ENCODE data around the gene HELZ2. TPM values are rescaled to one million over a fixed set of nuclear protein-coding genes. Genes with fewer than 3 reads are reported as not detected.

HELZ2 gene, protein sequence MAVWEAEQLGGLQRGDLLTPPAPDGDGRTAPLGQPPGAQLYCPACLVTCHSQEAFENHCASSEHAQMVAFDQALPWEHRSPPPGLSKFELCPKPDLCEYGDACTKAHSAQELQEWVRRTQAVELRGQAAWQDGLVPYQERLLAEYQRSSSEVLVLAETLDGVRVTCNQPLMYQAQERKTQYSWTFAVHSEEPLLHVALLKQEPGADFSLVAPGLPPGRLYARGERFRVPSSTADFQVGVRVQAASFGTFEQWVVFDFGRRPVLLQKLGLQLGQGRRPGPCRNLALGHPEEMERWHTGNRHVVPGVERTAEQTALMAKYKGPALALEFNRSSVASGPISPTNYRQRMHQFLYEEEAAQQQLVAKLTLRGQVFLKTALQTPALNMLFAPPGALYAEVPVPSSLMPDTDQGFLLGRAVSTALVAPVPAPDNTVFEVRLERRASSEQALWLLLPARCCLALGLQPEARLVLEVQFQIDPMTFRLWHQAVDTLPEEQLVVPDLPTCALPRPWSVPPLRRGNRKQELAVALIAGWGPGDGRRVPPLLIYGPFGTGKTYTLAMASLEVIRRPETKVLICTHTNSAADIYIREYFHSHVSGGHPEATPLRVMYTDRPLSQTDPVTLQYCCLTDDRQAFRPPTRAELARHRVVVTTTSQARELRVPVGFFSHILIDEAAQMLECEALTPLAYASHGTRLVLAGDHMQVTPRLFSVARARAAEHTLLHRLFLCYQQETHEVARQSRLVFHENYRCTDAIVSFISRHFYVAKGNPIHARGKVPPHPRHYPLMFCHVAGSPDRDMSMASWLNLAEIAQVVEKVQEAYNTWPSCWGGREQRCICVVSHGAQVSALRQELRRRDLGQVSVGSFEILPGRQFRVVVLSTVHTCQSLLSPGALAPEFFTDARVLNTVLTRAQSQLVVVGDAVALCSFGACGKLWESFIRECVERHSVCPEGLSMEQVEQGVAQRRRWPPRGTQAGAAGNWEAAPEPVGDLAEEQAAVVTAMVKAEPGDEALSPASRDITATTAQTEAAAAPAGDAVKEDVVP (N-terminal part only)
- 24.0 and 33.4 TPM in 2 replicates for total RNA-seq

DNA sequence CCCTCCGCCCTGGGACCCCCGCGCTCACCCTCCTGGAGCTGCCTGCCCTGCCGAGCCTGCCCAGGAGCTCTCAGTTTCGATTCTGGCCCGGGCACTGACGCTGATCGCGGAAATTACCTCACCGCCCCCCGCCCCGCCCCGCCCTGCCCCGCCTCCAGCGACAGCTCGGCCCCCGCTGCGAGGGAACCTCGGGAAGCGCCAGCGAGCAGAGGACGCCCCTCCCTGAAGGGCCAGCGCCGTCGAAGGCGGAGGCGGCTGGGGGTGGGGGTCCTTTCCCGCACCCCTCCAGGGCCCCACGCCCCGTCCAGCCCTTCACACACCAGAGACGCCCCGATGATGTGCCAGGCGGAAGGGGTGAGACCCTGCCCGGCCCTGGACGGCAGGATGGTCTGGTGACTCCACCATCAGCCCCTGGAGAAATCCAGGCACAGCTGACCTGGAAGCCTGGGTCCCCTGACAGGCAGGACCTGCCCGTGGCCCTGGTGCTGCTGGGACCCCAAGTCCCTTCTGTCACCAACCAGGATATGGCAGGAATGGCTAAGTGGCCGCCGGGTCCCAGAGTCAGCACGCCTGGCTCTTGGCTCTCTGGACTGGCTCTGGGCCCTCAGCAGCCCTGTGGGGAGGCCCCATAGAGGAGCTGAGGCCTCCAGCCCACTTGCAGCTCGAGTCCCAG, at the start of gene HELZ2:
Gene HELZ2 (minus strand): TSS at position 84 of the 673 bp plus-strand sequence. CDS start 1,854 bp downstream, outside the sequence.

DNA sequence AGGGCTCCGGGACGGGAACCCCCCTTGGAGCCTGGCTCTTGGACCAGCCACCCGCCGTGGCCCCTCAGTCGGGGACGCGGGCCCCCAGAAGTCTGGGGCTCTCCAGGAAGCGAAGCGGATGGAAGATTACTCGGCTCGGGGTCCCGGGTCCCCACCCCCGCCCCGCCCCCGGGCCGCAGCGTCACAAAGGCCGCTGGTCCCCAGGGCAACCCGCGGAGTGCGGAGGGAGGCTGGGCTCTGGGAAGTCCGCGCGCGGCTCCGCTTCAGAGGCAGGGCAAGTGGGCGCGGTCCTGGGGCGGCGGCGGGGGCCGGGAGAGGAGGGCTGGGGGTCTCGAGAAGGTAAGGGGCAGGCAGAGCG, 20.1 kb downstream of the HELZ2 start, which contains the start of gene FNDC11:
Gene FNDC11 (plus strand): TSS at position 227 of the 358 bp plus-strand sequence. CDS start 1,505 bp downstream, outside the sequence.

DNA sequence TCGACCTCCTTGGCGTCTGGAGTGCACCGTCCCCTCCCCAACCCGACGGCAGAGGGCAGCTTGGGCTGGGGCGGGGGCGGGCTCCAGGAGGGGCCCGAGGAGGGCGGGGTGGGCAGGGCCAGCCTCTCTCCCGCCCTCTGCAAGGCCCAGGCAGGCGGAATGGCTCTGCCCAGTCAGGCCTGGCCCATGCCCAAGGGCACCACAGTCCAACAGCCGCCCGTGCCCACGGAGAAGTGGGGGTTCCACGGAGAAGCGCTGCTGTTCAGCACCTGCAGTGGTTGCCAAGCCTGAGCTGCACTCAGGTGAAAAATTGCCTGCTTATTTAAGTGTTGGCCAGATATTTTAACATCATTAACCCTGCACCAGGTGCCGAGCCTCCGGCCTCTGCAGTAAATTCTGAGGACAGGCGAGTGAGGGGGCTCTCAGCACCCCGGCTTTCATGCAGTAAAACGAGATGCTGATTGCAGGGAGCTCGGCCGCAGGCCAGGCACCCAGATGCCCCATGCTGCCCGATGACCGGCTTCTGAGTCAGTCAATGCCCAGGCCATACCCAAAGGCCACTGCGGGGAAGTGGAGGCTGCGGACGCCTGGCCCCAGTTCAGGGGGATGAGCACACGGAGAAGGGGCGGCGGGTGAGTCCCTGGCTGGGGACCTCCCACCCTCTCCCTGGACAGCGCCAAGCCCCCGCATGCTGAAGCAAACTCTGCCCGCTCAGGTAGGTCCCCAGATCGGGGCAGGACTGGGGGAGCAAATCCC, 26.1 kb downstream of the HELZ2 start, which contains the start of gene SRMS:
Gene SRMS (minus strand): TSS at position 25 of the 756 bp plus-strand sequence. CDS start 286 bp downstream, outside the sequence.

DNA sequence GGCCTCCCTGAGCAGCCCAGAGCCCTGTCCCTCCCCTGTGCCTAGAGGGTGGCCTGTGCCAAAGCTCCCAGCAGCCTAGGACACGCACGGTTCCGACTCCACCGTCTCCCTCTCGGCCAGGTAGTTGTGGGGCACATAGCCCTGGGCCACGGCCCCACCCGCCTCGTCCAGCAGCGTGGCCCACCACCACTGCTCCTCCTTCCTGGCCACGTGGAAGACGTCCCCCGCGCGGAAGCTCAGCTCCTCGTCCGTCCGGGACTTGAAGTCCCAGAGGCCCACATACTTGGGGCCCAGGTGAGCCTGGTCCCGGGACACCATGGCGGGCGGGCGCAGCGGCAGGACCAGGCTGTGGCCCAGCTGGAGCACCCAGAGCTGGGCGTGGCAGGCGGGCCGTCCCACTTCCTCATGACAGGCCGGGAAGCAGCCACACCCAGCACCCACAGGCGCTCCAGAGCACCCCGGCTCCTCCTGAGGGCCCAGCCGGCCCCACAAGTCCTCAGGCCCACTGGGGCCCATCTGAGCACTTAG, 37.0 kb downstream of the HELZ2 start, which contains the start of gene PTK6:
Gene PTK6 (minus strand): TSS at position 380 of the 528 bp plus-strand sequence. CDS start 62 bp downstream, at position 318.

Other genes with a start within 250 kb of the HELZ2 start
- not detected in 2 replicates for gene CHRNA4, start 212.9 kb downstream of the HELZ2 start, total RNA-seq
- not detected in 2 replicates for gene KCNQ2, start 101.6 kb downstream of the HELZ2 start, total RNA-seq
- gene EEF1A2, start 75.2 kb downstream of the HELZ2 start, total RNA-seq: 2.4 and 2.5 TPM in 2 replicates
- gene PPDPF, start 53.5 kb downstream of the HELZ2 start, total RNA-seq: 136 and 228 TPM in 2 replicates
- not detected in 2 replicates for gene PTK6, start 36.9 kb downstream of the HELZ2 start, total RNA-seq
- not detected in 2 replicates for gene SRMS, start 26.5 kb downstream of the HELZ2 start, total RNA-seq
- gene FNDC11, start 20.1 kb downstream of the HELZ2 start, total RNA-seq: 0.16 and 0.36 TPM in 2 replicates
- 6.8 and 12.5 TPM in 2 replicates for gene GMEB2, start 52.9 kb upstream of the HELZ2 start, total RNA-seq
- 38.6 and 51.4 TPM in 2 replicates for gene STMN3, start 79.2 kb upstream of the HELZ2 start, total RNA-seq
- gene RTEL1, start 84.1 kb upstream of the HELZ2 start, total RNA-seq: 7.1 and 9.6 TPM in 2 replicates
- gene TNFRSF6B, start 122.4 kb upstream of the HELZ2 start, total RNA-seq: 1.8 and 5.8 TPM in 2 replicates
- 37.3 and 38.5 TPM in 2 replicates for gene ARFRP1, start 133.7 kb upstream of the HELZ2 start, total RNA-seq
- 23.8 and 24.5 TPM in 2 replicates for gene ZGPAT, start 133.8 kb upstream of the HELZ2 start, total RNA-seq
- gene LIME1, start 162.4 kb upstream of the HELZ2 start, total RNA-seq: 3.8 and 7.3 TPM in 2 replicates
- 36.9 and 58.5 TPM in 2 replicates for gene SLC2A4RG, start 165.5 kb upstream of the HELZ2 start, total RNA-seq